Neural progenitor cell (in vitro differentiated cells): Measurements from ENCODE around the gene NFIA. TPM values are rescaled to one million over a fixed set of nuclear protein-coding genes. Genes with fewer than 3 reads are reported as not detected.

Experiments
- DNase-seq: peaks from one replicate; pipeline ENCODE4 v3.0.0-alpha.2; 2016; ENCODE audit warnings: low spot score
- H2AFZ ChIP-seq: fragments of 200-600 bp; sonication (generic); replicated peaks from 2 replicates; pipeline ENCODE4 v1.6.1; 2016; ENCODE audit warnings: antibody characterized with exemption
- H3F3A ChIP-seq: fragments of 200-600 bp; sonication (generic); 2 replicates; pipeline ENCODE4 v1.6.1; 2016; ENCODE audit warnings: antibody characterized with exemption, low read depth
- H3K27ac ChIP-seq: fragments of 200-600 bp; sonication (generic); 2 replicates; pipeline ENCODE4 v1.5.1; 2016; ENCODE audit warnings: mild to moderate bottlenecking
- H3K27me3 ChIP-seq: fragments of 200-600 bp; sonication (generic); 2 replicates; pipeline ENCODE4 v1.6.1; 2016; ENCODE audit warnings: mild to moderate bottlenecking, moderate library complexity
- H3K36me3 ChIP-seq: fragments of 200-600 bp; sonication (generic); 2 replicates; pipeline ENCODE4 v1.5.1; 2016
- H3K4me1 ChIP-seq: fragments of 200-600 bp; sonication (generic); 2 replicates; pipeline ENCODE4 v1.6.1; 2016; ENCODE audit warnings: mixed run types
- H3K4me2 ChIP-seq: fragments of 200-600 bp; sonication (generic); 2 replicates; pipeline ENCODE4 v1.6.1; 2016
- H3K4me3 ChIP-seq: fragments of 200-600 bp; sonication (generic); 2 replicates; pipeline ENCODE4 v1.5.1; 2016
- H3K79me2 ChIP-seq: fragments of 200-600 bp; sonication (generic); 2 replicates; pipeline ENCODE4 v1.6.1; 2016; ENCODE audit warnings: low read depth
- H3K9ac ChIP-seq: fragments of 200-600 bp; sonication (generic); 2 replicates; pipeline ENCODE4 v1.6.1; 2016
- H3K9me3 ChIP-seq: fragments of 200-600 bp; sonication (generic); 2 replicates; pipeline ENCODE4 v1.5.1; 2016; ENCODE audit warnings: low read depth
- H4K20me1 ChIP-seq: fragments of 200-600 bp; sonication (generic); 2 replicates; pipeline ENCODE4 v1.6.1; 2016; ENCODE audit warnings: low read depth
- H3K27ac Mint-ChIP-seq: 3 replicates; pipeline ENCODE4 v1.8.0; 2021; ENCODE audit warnings: mixed read lengths
- H3K27me3 Mint-ChIP-seq: 2 replicates; pipeline ENCODE4 v1.8.0; 2022; ENCODE audit warnings: low read depth, mild to moderate bottlenecking, inconsistent platforms, moderate library complexity, mixed read lengths; ENCODE audit not compliant: insufficient read depth
- H3K36me3 Mint-ChIP-seq: 3 replicates; pipeline ENCODE4 v1.8.0; 2021; ENCODE audit warnings: mixed read lengths
- H3K4me1 Mint-ChIP-seq: 3 replicates; pipeline ENCODE4 v1.8.0; 2021; ENCODE audit warnings: mixed read lengths
- H3K4me3 Mint-ChIP-seq: 3 replicates; pipeline ENCODE4 v1.8.0; 2021; ENCODE audit warnings: mild to moderate bottlenecking, moderate library complexity, mixed read lengths
- H3K9me3 Mint-ChIP-seq: 3 replicates; pipeline ENCODE4 v1.8.0; 2020; ENCODE audit warnings: mixed read lengths
- CTCF ChIP-seq: fragments of 200-600 bp; sonication (generic); IDR thresholded peaks from 2 replicates; pipeline ENCODE4 v1.5.1; 2017; ENCODE audit warnings: antibody characterized with exemption, mild to moderate bottlenecking
- EZH2 ChIP-seq: fragments of 200-600 bp; sonication (generic); IDR thresholded peaks from 2 replicates; pipeline ENCODE4 v1.6.1; 2017; ENCODE audit warnings: antibody characterized with exemption, mild to moderate bottlenecking, moderate library complexity
- EZH2phosphoT487 ChIP-seq: fragments of 200-600 bp; sonication (generic); IDR thresholded peaks from 2 replicates; pipeline ENCODE4 v1.6.1; 2017; ENCODE audit warnings: antibody characterized with exemption
- total RNA-seq: library from RNA; depleted of rRNA; stranded (reverse); fragments of >200 nt; gene quantifications from 2 replicates; pipeline ENCODE4 v1.2.3, GENCODE V29; 2015; ENCODE audit warnings: low replicate concordance

NFIA gene
- total RNA-seq, 1 donor from 2014 or later, result 5.3 TPM

- no peak overlapping the region for H2AFZ ChIP-seq
- H3K27me3 ChIP-seq, result no peaks in the 10 kb centered on the region
- H3K9ac ChIP-seq, result no peak overlapping the region
- H3K4me1 Mint-ChIP-seq, result peaks cover 40% of the 10 kb centered on the region
- H3K9me3 ChIP-seq, result no peaks in the 10 kb centered on the region
- H4K20me1 ChIP-seq, result no peaks in the 10 kb centered on the region
- peaks cover 4% of the 10 kb centered on the region for H3K36me3 Mint-ChIP-seq
- no peak overlapping the region for H3K4me3 ChIP-seq
- H3K36me3 ChIP-seq, result no peaks in the 10 kb centered on the region
- H3K79me2 ChIP-seq, result no peaks in the 10 kb centered on the region
- H3K9me3 Mint-ChIP-seq, result no peaks in the 10 kb centered on the region
- H3K4me2 ChIP-seq, result no peak overlapping the region
- no peaks in the 10 kb centered on the region for H3F3A ChIP-seq
- H3K4me3 Mint-ChIP-seq, result no peak overlapping the region
- no peak for TF ChIP-seq CTCF
- no peak for TF ChIP-seq EZH2phosphoT487
- TF ChIP-seq EZH2, result no peak
- peaks cover 4% of the 10 kb centered on the region for H3K27me3 Mint-ChIP-seq
- H3K4me1 ChIP-seq, result peaks cover 10% of the 10 kb centered on the region
- H3K27ac ChIP-seq, result no peak overlapping the region
- H3K27ac Mint-ChIP-seq, result peak overlapping the region; percentile 16
- no peak for DNase-seq
Measured at GRCh38 chr1:61375082-61375880, 292.9 kb downstream of the NFIA start.

- Mint-ChIP-seq H3K27me3 (no peaks in the 10 kb centered on the region), H3K9me3 (no peaks in the 10 kb centered on the region), H3K4me1 (peaks cover 33% of the 10 kb centered on the region), H3K27ac (no peak overlapping the region), H3K36me3 (no peaks in the 10 kb centered on the region), H3K4me3 (no peak overlapping the region)
- Histone ChIP-seq H3K27me3 (no peaks in the 10 kb centered on the region), H3K79me2 (no peaks in the 10 kb centered on the region), H3K4me2 (no peak overlapping the region), H3K36me3 (no peaks in the 10 kb centered on the region), H2AFZ (no peak overlapping the region), H3K9me3 (no peaks in the 10 kb centered on the region), H3F3A (no peaks in the 10 kb centered on the region), H3K4me3 (no peak overlapping the region), H3K4me1 (peaks cover 10% of the 10 kb centered on the region), H4K20me1 (no peaks in the 10 kb centered on the region), H3K9ac (no peak overlapping the region), H3K27ac (no peak overlapping the region)
- no peak for TF ChIP-seq CTCF
- no peak for TF ChIP-seq EZH2
- TF ChIP-seq EZH2phosphoT487, result no peak
- no peak for DNase-seq
Measured at GRCh38 chr1:61376151-61376550, 293.8 kb downstream of the NFIA start.

GRCh38 chr1:61377242-61377958, 295.0 kb downstream of the NFIA start:
- Histone ChIP-seq H2AFZ (no peak overlapping the region), H3K4me1 (peaks cover 10% of the 10 kb centered on the region), H3K4me3 (no peak overlapping the region), H3K9ac (no peak overlapping the region), H3K27ac (no peak overlapping the region), H3K36me3 (no peaks in the 10 kb centered on the region), H3F3A (no peaks in the 10 kb centered on the region), H3K27me3 (no peaks in the 10 kb centered on the region), H3K79me2 (no peaks in the 10 kb centered on the region), H4K20me1 (no peaks in the 10 kb centered on the region), H3K4me2 (no peak overlapping the region), H3K9me3 (no peaks in the 10 kb centered on the region)
- Mint-ChIP-seq H3K9me3 (no peaks in the 10 kb centered on the region), H3K4me3 (no peak overlapping the region), H3K36me3 (no peaks in the 10 kb centered on the region), H3K27ac (no peak overlapping the region), H3K4me1 (peaks cover 26% of the 10 kb centered on the region), H3K27me3 (no peaks in the 10 kb centered on the region)
- no peak for DNase-seq
- no peak for TF ChIP-seq CTCF
- no peak for TF ChIP-seq EZH2
- TF ChIP-seq EZH2phosphoT487, result no peak
